K562 (cell line): Measurements from ENCODE around the gene VAPB. TPM values are rescaled to one million over a fixed set of nuclear protein-coding genes. Genes with fewer than 3 reads are reported as not detected.
A peak's percentile ranks its signal among the peaks of the same experiment; 100 is the strongest.

Source experiments
- BRD9 ChIP-seq: fragments of 450-650 bp; IDR thresholded peaks from 2 replicates; pipeline ENCODE4 v1.6.1; 2018; ENCODE audit warnings: low read depth; ENCODE audit not compliant: partially characterized antibody
- CBFA2T2 ChIP-seq: fragments of 450-650 bp; conservative IDR thresholded peaks from 2 replicates; pipeline ENCODE4 v1.6.1; 2017; ENCODE audit warnings: mild to moderate bottlenecking
- CBX8 ChIP-seq: fragments of 200-600 bp; sonication (generic); IDR thresholded peaks from 2 replicates; pipeline ENCODE4 v1.6.1; 2012; ENCODE audit warnings: borderline replicate concordance, mixed run types, low read depth, mild to moderate bottlenecking, moderate library complexity, mixed read lengths, low read length, control low read depth, inconsistent platforms; ENCODE audit not compliant: poor library complexity, severe bottlenecking; ENCODE audit errors: extremely low read depth
- E2F3 ChIP-seq: fragments of 250-450 bp; sonication (Bioruptor Pico); IDR thresholded peaks from 2 replicates; pipeline ENCODE4 v1.4.0; 2020; ENCODE audit warnings: mild to moderate bottlenecking
- ERF ChIP-seq: fragments of 450-650 bp; formaldehyde crosslinking; IDR thresholded peaks from 2 replicates; pipeline ENCODE4 v1.4.0; 2020; ENCODE audit warnings: mild to moderate bottlenecking, mixed read lengths
- KLF16 ChIP-seq: IDR thresholded peaks from 2 replicates; pipeline ENCODE4 v1.6.1; 2016; ENCODE audit warnings: antibody characterized with exemption
- MCM2 ChIP-seq: fragments of 450-650 bp; IDR thresholded peaks from 2 replicates; pipeline ENCODE4 v1.6.1; 2017; ENCODE audit warnings: low read depth, mild to moderate bottlenecking
- NBN ChIP-seq: fragments of 450-650 bp; IDR thresholded peaks from 2 replicates; pipeline ENCODE4 v1.6.1; 2016; ENCODE audit warnings: low read depth, mild to moderate bottlenecking
- RBFOX2 ChIP-seq: fragments of 200-400 bp; formaldehyde crosslinking; IDR thresholded peaks from 2 replicates; pipeline ENCODE4 v1.6.1; 2017; ENCODE audit warnings: low read depth, mild to moderate bottlenecking, low read length, moderate library complexity
- SLC30A9 ChIP-seq: fragments of 250-450 bp; sonication (Bioruptor Pico); IDR thresholded peaks from 2 replicates; pipeline ENCODE4 v1.8.0; 2022; ENCODE audit warnings: mild to moderate bottlenecking, moderate library complexity
- SOX6 ChIP-seq: fragments of 450-650 bp; IDR thresholded peaks from 2 replicates; pipeline ENCODE4 v1.6.1; 2014; ENCODE audit warnings: mild to moderate bottlenecking
- ZC3H4 ChIP-seq: sonication (generic); formaldehyde crosslinking; IDR thresholded peaks from 2 replicates; pipeline ENCODE4 v1.9.0; 2021; ENCODE audit warnings: missing genetic modification reagents, borderline replicate concordance
- ZKSCAN8 ChIP-seq: fragments of 200-800 bp; sonication (Bioruptor generic); IDR thresholded peaks from 2 replicates; pipeline ENCODE4 v1.6.1; 2016; ENCODE audit warnings: missing genetic modification characterization, missing compliant biosample characterization
- ZNF224 ChIP-seq: sonication (generic); formaldehyde crosslinking; IDR thresholded peaks from 2 replicates; pipeline ENCODE4 v1.8.0; 2022; ENCODE audit warnings: mild to moderate bottlenecking, missing genetic modification reagents
- ZNF75A ChIP-seq: fragments of 450-650 bp; formaldehyde crosslinking; IDR thresholded peaks from 2 replicates; pipeline ENCODE4 v1.4.0; 2020; ENCODE audit warnings: mild to moderate bottlenecking
- ZNF77 ChIP-seq: fragments of 250-450 bp; sonication (Bioruptor Pico); IDR thresholded peaks from 2 replicates; pipeline ENCODE4 v1.5.0; 2020
- polyA plus RNA-seq, 8 experiments: library from polyadenylated mRNA; depleted of rRNA in 4 of 8; stranded (reverse) in 5 of 8; unstranded in 3 of 8; fragments of >200 nt; fragmentation: Nextera tagmentation in 2 of 8; fragmentation: Illumina TruSeq in 1 of 8; extraction: Ambion mirVana in 2 of 8; extraction: Trizol in 1 of 8; gene quantifications; 2 replicates each; pipeline versions ENCODE4 v1.2.1 to v1.2.3, GENCODE V29; 2011 to 2014; ENCODE audit warnings: inconsistent platforms in 1 of 8, missing spikeins in 1 of 8
- total RNA-seq, 7 experiments: library from RNA; depleted of rRNA in 6 of 7; stranded (reverse); fragments of >200 nt in 6 of 7; fragmentation: Illumina TruSeq in 2 of 7; extraction: Trizol in 2 of 7; gene quantifications; 2 replicates each; pipeline versions ENCODE4 v1.2.1 to v1.2.3, GENCODE V29; 2011 to 2021; ENCODE audit warnings: low replicate concordance in 1 of 7
- TF ChIP-seq, protein P1 (sequence below): fragments of 450-650 bp; formaldehyde crosslinking; IDR thresholded peaks from 2 replicates; pipeline ENCODE4 v1.4.0; 2020; ENCODE audit warnings: mild to moderate bottlenecking, moderate library complexity
- TF ChIP-seq, protein P2 (sequence below): sonication (generic); formaldehyde crosslinking; IDR thresholded peaks from 2 replicates; pipeline ENCODE4 v1.8.1; 2023; ENCODE audit warnings: mild to moderate bottlenecking, missing genetic modification reagents
- TF ChIP-seq, protein P3 (sequence below): fragments of 450-650 bp; IDR thresholded peaks from 2 replicates; pipeline ENCODE4 v1.6.1; 2018; ENCODE audit warnings: mild to moderate bottlenecking, low read depth; ENCODE audit not compliant: partially characterized antibody
- TF ChIP-seq, protein P4 (sequence below): sonication (generic); formaldehyde crosslinking; IDR thresholded peaks from 2 replicates; pipeline ENCODE4 v1.8.0; 2022; ENCODE audit warnings: mild to moderate bottlenecking, missing genetic modification reagents, borderline replicate concordance

Gene VAPB
- total and polyA plus RNA-seq, 9 of the 15 experiments (the other 6 are each of a cell fraction or from before 2014, with no cell fraction given): 3.4 to 51.0 (median 27.9) TPM

DNA sequence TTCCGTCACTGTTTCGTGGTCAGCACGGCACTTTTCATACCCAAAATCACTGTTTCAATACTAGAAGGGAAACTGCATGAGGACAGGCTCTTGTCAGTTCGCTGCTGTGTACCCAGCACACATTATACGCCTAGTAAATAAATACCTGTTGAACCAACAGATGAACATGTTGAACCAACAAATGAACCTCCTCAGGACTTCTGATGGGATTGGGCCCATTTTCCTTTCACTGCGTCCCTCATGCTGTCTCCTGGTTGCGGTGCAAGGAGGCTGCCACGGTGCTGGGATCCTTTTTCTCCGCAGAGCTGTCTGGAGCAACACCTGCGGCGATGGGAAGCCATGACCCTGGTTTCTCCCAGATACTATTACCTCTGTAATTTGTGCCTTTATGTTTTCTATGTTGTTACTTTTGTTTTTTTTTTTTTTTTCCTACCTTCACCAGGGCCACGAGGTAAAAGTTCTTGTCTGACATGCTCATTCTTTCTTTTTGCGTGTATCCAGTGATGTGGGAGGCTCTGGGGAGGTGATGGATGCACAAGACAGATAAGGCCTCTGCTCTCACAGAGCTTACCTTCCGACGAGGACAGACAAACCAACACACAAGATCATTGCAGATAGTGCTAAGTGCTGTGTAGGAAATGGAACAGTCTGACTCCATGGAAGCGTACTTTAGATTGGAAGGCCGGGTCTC is 1.1 kb downstream of the VAPB start (continued):
- no peak for TF ChIP-seq ZC3H4 (CRISPR knock-in tag)
- peak; percentile 89 for TF ChIP-seq KLF16
- no peak for TF ChIP-seq SLC30A9
- TF ChIP-seq ZNF77 (CRISPR knock-in tag): no peak
- no peak for TF ChIP-seq MCM2
- TF ChIP-seq ERF (CRISPR knock-in tag): no peak
- TF ChIP-seq E2F3 (CRISPR knock-in tag): no peak
- TF ChIP-seq BRD9: peak; percentile 37
- no peak for TF ChIP-seq RBFOX2
- peak; percentile 87 for TF ChIP-seq NBN
- TF ChIP-seq ZNF224 (CRISPR knock-in tag): no peak
- TF ChIP-seq, protein P1, sequence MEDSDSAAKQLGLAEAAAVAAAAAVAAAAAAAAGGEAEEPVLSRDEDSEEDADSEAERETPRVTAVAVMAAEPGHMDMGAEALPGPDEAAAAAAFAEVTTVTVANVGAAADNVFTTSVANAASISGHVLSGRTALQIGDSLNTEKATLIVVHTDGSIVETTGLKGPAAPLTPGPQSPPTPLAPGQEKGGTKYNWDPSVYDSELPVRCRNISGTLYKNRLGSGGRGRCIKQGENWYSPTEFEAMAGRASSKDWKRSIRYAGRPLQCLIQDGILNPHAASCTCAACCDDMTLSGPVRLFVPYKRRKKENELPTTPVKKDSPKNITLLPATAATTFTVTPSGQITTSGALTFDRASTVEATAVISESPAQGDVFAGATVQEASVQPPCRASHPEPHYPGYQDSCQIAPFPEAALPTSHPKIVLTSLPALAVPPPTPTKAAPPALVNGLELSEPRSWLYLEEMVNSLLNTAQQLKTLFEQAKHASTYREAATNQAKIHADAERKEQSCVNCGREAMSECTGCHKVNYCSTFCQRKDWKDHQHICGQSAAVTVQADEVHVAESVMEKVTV (CRISPR knock-in tag): no peak
- no peak for TF ChIP-seq CBX8
- TF ChIP-seq, protein P2, sequence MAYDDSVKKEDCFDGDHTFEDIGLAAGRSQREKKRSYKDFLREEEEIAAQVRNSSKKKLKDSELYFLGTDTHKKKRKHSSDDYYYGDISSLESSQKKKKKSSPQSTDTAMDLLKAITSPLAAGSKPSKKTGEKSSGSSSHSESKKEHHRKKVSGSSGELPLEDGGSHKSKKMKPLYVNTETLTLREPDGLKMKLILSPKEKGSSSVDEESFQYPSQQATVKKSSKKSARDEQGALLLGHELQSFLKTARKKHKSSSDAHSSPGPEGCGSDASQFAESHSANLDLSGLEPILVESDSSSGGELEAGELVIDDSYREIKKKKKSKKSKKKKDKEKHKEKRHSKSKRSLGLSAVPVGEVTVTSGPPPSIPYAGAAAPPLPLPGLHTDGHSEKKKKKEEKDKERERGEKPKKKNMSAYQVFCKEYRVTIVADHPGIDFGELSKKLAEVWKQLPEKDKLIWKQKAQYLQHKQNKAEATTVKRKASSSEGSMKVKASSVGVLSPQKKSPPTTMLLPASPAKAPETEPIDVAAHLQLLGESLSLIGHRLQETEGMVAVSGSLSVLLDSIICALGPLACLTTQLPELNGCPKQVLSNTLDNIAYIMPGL (CRISPR knock-in tag): no peak
- TF ChIP-seq, protein P3, sequence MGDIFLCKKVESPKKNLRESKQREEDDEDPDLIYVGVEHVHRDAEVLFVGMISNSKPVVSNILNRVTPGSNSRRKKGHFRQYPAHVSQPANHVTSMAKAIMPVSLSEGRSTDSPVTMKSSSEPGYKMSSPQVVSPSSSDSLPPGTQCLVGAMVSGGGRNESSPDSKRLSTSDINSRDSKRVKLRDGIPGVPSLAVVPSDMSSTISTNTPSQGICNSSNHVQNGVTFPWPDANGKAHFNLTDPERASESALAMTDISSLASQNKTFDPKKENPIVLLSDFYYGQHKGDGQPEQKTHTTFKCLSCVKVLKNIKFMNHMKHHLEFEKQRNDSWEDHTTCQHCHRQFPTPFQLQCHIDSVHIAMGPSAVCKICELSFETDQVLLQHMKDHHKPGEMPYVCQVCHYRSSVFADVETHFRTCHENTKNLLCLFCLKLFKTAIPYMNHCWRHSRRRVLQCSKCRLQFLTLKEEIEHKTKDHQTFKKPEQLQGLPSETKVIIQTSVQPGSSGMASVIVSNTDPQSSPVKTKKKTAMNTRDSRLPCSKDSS: peak; percentile 51
- TF ChIP-seq, protein P4, sequence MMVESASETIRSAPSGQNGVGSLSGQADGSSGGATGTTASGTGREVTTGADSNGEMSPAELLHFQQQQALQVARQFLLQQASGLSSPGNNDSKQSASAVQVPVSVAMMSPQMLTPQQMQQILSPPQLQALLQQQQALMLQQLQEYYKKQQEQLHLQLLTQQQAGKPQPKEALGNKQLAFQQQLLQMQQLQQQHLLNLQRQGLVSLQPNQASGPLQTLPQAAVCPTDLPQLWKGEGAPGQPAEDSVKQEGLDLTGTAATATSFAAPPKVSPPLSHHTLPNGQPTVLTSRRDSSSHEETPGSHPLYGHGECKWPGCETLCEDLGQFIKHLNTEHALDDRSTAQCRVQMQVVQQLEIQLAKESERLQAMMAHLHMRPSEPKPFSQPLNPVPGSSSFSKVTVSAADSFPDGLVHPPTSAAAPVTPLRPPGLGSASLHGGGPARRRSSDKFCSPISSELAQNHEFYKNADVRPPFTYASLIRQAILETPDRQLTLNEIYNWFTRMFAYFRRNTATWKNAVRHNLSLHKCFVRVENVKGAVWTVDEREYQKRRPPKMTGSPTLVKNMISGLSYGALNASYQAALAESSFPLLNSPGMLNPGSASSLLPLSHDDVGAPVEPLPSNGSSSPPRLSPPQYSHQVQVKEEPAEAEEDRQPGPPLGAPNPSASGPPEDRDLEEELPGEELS (CRISPR knock-in tag): peak; percentile 40; the same call in 1 of the 2 replicates
- TF ChIP-seq SOX6: peak; percentile 88
- peak; percentile 85 for TF ChIP-seq CBFA2T2
- TF ChIP-seq ZKSCAN8 (CRISPR knock-in tag): no peak
- TF ChIP-seq ZNF75A (CRISPR knock-in tag): no peak
